Neural cell (in vitro differentiated cells): Measurements from ENCODE around the gene NINJ1.

Experiments used
- CTCF ChIP-seq: fragments of 450-650 bp; IDR thresholded peaks from 2 replicates; pipeline ENCODE4 v1.5.1; 2014; ENCODE audit warnings: antibody characterized with exemption, mild to moderate bottlenecking, moderate library complexity; ENCODE audit not compliant: poor library complexity, severe bottlenecking
- POLR2AphosphoS5 ChIP-seq: IDR thresholded peaks from 2 replicates; pipeline ENCODE4 v1.6.1; 2012

GRCh38 chr9:93117924-93118862 lies 15.9 kb downstream of the NINJ1 start:
- no peak for TF ChIP-seq CTCF
- TF ChIP-seq POLR2AphosphoS5: no peak
